DMS79 (cell line): ENCODE results near the gene TAS2R9.
"Not testable (repeated sequence)": the region's sequence is repeated elsewhere in the genome, so short reads cannot be mapped to it uniquely, and the experiment has no call there.

Experiments used
- DNase-seq: peaks from one replicate; lab custom pipeline; 2025; lab: John Stamatoyannopoulos, UW

Gene TAS2R9

GRCh38 chr12:10810068-10810467, at the start of gene TAS2R9:
TSS of gene TAS2R9 (minus strand) at chr12:10810168. CDS start at chr12:10810075, 93 bp downstream.
- no peak for DNase-seq

GRCh38 chr12:10855807-10856206, 45.8 kb upstream of the TAS2R9 start:
- DNase-seq: no peak

GRCh38 chr12:10853776-10854175, 43.8 kb upstream of the TAS2R9 start:
- no peak for DNase-seq

GRCh38 chr12:10851243-10851858, 41.4 kb upstream of the TAS2R9 start:
- DNase-seq: no peak

- no peak for DNase-seq
Measured at GRCh38 chr12:10849425-10849878, 39.5 kb upstream of the TAS2R9 start, which contains the start of gene PRR4. TSS of gene PRR4 (minus strand) at chr12:10849475. CDS start at chr12:10849437, 38 bp downstream.

GRCh38 chr12:10847744-10848143, 37.8 kb upstream of the TAS2R9 start:
- DNase-seq: no peak

GRCh38 chr12:10842862-10843261, 32.9 kb upstream of the TAS2R9 start:
- DNase-seq: no peak

GRCh38 chr12:10838461-10838860, 28.5 kb upstream of the TAS2R9 start:
- DNase-seq: no peak

- no peak for DNase-seq
Measured at GRCh38 chr12:10829994-10830393, 20.0 kb upstream of the TAS2R9 start.

- no peak for DNase-seq
Measured at GRCh38 chr12:10826258-10826657, 16.3 kb upstream of the TAS2R9 start, which contains the start of gene TAS2R10. TSS of gene TAS2R10 (minus strand) at chr12:10826358. CDS start at chr12:10826269, 89 bp downstream.

GRCh38 chr12:10824957-10825356, 15.0 kb upstream of the TAS2R9 start:
- DNase-seq: no peak

GRCh38 chr12:10811883-10812536, 2.0 kb upstream of the TAS2R9 start:
- DNase-seq: no peak

- DNase-seq: no peak
Measured at GRCh38 chr12:10807186-10807585, 2.8 kb downstream of the TAS2R9 start, which contains the start of gene TAS2R8. TSS of gene TAS2R8 (minus strand) at chr12:10807286. CDS start at chr12:10806980, 306 bp downstream.

- no peak for DNase-seq
Measured at GRCh38 chr12:10802587-10802986, 7.4 kb downstream of the TAS2R9 start, which contains the start of gene TAS2R7. TSS of gene TAS2R7 (minus strand) at chr12:10802627. CDS start at chr12:10802570, 57 bp downstream.

GRCh38 chr12:10801741-10802140, 8.2 kb downstream of the TAS2R9 start:
- no peak for DNase-seq

GRCh38 chr12:10794222-10794621, 15.7 kb downstream of the TAS2R9 start:
- DNase-seq: no peak

GRCh38 chr12:10791769-10792168, 18.2 kb downstream of the TAS2R9 start:
- DNase-seq: not testable (repeated sequence)

- DNase-seq: no peak
Measured at GRCh38 chr12:10783252-10783651, 26.7 kb downstream of the TAS2R9 start.

GRCh38 chr12:10779103-10779502, 30.9 kb downstream of the TAS2R9 start:
- no peak for DNase-seq

- DNase-seq: no peak
Measured at GRCh38 chr12:10771132-10771733, 38.7 kb downstream of the TAS2R9 start.

GRCh38 chr12:10759657-10760056, 50.3 kb downstream of the TAS2R9 start:
- no peak for DNase-seq
